OCI-LY3 (cell line): ENCODE data around the gene GADD45GIP1.

ENCODE experiments used
- EZH2phosphoT487 ChIP-seq: fragments of 200-600 bp; shearing (Covaris generic); IDR thresholded peaks from 2 replicates; pipeline ENCODE4 v1.6.1; 2018; ENCODE audit warnings: antibody characterized with exemption, mixed run types, low read depth
- TF ChIP-seq, protein P1 (sequence below): fragments of 200-600, 300-600 bp; sonication (generic); IDR thresholded peaks from 2 replicates; pipeline ENCODE4 v1.5.1; 2014; ENCODE audit warnings: antibody characterized with exemption, low read length, low read depth

DNA sequence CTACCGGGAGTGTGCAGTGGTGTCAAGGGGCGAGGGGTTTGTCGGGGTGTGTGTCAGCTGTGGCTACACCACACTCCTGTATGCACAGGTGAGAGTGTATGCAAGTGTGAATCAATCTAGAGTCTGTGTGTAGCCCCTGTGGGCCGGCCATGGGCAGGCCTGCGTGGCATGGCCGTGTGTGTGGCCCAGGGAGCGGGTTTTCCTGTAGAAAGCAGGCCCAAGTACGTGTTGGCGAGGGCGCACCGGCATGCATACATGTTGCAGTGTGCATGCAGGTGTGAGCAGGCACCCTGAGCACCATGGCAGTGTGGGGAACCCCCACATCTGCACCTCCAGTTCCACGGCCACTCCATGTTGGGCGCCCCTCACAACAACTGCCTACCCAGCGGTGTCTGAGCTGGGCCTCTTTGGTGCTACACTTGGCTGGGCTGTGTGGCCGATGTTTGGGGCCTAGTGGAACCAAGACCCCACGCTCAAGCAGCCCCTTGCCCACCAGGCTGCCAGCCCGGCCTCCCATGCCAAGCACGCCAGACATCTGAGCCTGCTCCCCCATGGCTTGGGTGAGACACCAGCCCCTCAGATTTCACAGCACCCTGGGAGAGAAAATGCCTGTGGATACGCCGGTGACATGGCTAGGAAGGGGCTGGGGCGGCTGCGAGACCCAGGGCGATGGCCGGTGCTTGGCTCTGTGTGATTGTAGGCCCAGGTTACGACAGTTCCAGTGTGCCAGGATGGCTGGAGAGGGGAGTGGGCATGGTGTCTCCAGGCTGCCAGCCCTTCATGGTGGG lies 40.4 kb upstream of the GADD45GIP1 start:
- TF ChIP-seq, protein P1, sequence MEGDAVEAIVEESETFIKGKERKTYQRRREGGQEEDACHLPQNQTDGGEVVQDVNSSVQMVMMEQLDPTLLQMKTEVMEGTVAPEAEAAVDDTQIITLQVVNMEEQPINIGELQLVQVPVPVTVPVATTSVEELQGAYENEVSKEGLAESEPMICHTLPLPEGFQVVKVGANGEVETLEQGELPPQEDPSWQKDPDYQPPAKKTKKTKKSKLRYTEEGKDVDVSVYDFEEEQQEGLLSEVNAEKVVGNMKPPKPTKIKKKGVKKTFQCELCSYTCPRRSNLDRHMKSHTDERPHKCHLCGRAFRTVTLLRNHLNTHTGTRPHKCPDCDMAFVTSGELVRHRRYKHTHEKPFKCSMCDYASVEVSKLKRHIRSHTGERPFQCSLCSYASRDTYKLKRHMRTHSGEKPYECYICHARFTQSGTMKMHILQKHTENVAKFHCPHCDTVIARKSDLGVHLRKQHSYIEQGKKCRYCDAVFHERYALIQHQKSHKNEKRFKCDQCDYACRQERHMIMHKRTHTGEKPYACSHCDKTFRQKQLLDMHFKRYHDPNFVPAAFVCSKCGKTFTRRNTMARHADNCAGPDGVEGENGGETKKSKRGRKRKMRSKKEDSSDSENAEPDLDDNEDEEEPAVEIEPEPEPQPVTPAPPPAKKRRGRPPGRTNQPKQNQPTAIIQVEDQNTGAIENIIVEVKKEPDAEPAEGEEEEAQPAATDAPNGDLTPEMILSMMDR, result no peak
- TF ChIP-seq EZH2phosphoT487, result no peak
